SH-SY5Y (cell line): ENCODE data around the gene CFAP107.

ENCODE experiments used
- GATA2 ChIP-seq: IDR thresholded peaks from 2 replicates; pipeline ENCODE4 v1.6.1; 2011; ENCODE audit warnings: mild to moderate bottlenecking, low read depth, low read length
- GATA3 ChIP-seq: IDR thresholded peaks from 2 replicates; pipeline ENCODE4 v1.6.1; 2011; ENCODE audit warnings: low read depth, mild to moderate bottlenecking, low read length, moderate library complexity

CFAP107 gene, protein sequence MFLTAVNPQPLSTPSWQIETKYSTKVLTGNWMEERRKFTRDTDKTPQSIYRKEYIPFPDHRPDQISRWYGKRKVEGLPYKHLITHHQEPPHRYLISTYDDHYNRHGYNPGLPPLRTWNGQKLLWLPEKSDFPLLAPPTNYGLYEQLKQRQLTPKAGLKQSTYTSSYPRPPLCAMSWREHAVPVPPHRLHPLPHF

DNA sequence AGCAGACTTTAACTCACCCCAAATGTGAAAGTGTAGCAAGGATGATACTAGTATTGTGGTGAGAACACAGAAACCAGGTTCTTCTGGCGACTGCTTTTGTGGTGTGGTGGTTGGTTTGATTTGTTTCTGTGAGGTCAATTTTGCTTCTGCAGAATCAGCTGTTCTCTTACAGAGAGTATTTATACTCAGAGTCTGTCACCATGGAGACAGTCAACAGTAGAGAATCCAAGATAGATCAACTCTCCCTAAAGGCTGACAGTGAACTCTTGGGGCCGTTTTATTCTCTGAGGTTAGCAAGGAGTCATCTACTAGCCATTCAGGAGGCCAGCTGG is at the start of gene CFAP107:
TSS of gene CFAP107 (plus strand) at position 209 of the 332 bp plus-strand sequence. CDS start 231 bp downstream, outside the sequence.
- no peak for TF ChIP-seq GATA2
- TF ChIP-seq GATA3 = no peak

DNA sequence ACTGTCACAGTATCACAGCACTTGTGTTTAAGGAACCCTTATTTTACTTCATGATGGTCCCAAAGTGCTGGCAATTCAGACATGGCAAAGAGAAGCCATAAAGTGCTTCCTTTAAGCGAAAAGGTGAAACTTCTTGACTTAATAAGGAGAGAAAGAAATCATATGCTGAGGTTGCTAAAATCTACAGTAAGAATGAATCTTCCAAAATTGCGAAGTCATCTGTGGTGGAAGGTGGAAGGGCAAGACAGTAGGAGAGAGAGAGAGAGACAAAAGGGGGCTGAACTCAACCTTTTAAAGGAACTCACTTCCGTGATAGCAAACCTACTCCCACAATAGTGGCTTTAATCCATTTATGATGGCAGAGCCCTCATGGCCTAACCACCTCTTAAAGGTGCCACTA is 49.3 kb upstream of the CFAP107 start:
- TF ChIP-seq GATA3 = no peak
- no peak for TF ChIP-seq GATA2

DNA sequence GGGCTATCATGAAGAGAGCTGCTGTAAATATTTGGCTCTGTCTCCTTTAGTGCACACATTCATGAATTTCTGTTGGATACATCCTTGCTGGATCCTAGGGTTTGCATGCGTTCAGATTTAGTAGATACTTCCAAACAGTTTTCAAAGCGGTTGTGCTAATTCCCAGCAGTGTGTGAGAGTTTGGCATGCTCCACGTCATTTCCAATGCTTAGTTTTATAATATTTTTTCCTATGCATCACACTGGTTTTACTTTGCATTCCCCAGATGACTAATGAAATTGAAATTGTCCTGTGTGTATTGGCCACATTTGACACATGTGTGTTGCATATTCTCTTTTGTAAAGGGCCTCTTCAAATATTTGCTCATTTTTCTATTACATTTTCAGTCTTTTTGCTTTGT is 48.6 kb upstream of the CFAP107 start:
- no peak for TF ChIP-seq GATA2
- TF ChIP-seq GATA3 = no peak

DNA sequence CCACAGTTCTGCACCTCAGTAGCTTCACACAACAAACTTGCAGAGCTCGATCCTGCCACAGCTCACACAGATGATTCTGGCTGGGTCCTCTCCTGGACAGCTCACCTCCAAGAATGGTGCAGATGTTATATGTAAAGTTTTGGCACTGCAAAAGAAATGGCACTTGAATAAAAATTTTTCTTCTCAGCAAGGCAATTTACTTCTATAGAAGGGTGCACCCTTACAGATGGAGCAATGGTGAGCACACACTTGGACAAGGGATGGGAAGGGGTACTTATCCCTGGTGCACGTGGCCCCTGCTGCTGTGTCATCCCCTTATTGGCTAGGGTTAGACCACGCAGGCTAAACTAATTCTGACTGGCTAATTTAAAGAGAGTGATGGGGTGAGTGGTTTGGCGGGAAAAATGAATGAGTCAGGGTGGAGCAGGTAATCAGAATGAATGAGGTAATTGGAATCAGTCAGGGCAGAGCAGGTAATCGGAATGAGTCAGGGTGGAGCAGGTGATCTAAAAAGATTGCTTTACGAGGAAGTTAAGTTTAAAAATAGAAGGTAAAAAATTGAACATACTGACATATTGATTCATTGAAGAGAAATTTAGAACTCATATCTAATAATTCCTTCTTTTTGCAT is 42.1 kb upstream of the CFAP107 start:
- TF ChIP-seq GATA3 (no peak), GATA2 (no peak)

DNA sequence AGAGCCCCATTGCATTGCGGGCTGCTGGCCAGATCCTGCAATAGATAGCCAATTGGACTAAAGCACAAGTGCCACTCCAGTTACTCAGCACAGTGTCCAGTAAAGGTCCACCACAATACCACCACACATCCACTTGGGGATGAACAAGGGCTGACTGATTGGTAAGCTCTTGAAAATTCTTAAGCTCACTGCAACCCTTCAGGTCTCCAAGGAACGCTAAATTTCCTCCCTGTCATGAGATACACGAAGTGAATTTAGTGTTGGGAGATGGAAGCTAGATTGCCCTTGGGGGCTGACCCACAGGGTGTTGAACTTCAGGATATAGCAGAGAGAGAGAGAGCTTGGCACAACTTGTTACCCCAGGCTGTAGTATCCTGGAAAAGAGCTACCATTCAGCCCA is 39.9 kb upstream of the CFAP107 start:
- no peak for TF ChIP-seq GATA3
- no peak for TF ChIP-seq GATA2

DNA sequence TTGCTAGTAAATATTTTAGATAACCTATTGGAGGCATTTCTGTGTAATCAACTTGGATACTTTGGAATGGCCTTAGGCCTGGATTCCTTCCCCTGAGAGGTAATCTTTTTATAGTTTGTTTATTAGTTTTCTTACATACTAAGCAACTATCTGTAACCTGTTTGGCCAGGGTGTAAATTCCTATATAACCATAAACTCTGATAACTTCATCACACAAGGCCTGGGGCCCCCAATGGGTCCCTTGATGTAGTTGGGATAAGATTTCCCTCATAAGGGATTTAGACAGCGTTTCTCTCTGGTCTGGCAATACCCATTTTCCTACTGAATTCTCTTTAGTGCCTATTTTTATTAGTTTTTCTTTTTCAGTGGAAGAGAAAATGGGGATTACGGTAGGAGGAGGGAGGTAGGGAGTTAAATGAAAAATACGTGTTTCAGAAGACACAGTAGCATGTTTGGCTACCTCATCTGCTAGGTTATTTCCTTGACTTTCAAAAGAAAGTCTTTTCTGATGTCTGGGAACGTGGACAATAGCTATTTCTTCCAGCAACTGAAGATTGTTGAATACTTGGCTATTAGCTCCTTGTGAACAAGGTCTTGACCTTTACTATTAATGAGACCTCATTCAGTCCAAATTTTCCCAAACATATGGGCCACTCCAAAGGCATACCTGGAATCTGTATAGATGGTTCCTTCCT is 37.5 kb upstream of the CFAP107 start:
- TF ChIP-seq GATA3 (no peak), GATA2 (no peak)

DNA sequence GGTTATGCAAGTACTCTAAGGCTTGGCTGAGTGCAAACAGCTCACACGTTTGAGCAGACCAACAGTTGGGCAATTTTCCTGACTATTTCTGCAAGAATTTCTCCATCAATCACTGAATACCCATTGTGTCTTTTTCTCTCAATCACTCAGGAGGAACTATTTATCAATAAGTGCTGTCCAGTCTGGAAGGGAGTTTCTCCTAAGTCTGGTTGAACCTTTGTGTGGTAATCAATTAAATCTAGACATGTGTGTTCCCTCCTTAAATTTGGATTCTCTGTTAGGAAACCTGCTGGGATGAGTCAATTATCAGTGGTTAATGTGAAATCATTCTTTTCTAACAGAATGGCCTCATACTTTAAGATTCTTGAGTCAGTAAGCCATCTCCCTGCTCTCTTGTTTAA is 36.9 kb upstream of the CFAP107 start:
- TF ChIP-seq GATA3 = no peak
- no peak for TF ChIP-seq GATA2

DNA sequence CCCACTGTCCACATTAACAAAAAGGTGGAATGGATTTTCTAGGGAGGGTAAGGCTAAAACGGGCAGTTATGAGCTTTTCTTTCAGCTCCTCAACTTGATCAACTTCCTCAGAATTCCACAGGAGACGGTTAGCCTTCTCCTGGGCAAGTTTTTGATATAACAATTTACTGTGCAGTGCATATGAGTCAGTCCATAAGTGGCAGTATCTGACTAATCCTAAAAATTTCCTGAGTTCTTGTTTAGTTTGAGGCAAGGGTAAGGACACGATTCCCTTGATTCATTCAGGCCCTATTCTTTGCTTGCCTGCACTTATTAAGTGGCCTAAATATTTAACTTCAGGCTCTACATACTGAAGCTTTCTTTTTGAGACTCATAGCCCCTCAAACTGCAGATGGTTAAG is 36.3 kb upstream of the CFAP107 start:
- TF ChIP-seq GATA2 = no peak
- no peak for TF ChIP-seq GATA3

DNA sequence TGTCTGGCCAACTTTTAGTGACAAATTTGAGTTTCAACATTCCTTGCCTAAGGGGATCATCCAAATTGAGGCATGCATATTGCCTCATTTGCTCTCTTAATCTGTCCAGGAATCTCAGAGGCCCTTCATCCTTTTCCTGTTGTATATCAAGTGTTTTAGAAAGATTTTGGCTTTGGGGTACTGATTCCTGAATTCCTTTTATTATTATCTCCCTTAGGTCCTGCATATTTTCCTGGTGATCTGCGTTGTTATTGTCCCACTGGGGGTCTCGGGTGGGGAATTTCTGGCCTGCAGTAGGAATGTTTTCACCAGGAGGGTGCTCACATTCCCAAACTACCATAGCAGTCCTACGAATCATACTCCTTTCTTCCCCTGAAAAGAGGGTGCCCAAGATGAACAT is 34.5 kb upstream of the CFAP107 start:
- TF ChIP-seq GATA3 = no peak
- TF ChIP-seq GATA2 = no peak

DNA sequence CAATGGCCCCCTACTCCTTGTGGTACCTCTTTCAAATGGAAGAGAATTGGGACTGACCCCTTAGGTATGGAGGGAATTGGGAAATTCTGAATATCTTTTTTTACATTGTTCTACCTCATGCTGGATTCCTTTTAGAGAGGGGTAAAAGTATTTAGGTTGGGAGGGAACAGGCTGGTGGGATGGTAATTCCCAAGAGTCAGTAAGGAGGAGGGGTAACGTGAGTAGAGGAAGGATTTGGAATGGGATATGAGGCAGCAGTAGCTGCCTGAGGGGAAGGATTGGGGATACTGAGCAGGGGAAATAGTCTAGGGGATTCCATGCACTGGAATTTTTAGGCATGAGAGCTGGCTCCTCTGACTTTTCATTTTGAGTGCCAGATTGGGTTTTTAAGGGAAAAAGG is 33.9 kb upstream of the CFAP107 start:
- TF ChIP-seq GATA2 (no peak), GATA3 (no peak)

DNA sequence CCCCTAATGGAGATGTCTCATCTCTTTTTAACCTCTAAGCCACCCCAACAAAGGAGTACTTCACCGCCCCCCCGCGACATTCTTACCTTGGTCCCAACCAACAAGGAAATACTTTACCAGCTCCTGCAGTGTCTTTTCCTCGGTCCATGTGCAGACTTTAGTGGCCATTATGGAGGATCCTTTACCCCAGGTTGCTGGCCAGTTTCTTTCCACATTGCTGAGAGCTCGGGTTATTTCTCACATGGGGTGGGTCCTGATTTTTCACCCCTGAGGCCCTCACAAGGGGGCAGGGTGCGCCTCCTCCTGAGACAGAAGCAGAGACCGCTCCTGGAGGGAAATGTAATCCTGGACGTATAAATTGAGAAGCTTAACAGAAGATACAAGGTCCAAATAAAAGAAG is 33.1 kb upstream of the CFAP107 start:
- TF ChIP-seq GATA2 (no peak), GATA3 (no peak)

DNA sequence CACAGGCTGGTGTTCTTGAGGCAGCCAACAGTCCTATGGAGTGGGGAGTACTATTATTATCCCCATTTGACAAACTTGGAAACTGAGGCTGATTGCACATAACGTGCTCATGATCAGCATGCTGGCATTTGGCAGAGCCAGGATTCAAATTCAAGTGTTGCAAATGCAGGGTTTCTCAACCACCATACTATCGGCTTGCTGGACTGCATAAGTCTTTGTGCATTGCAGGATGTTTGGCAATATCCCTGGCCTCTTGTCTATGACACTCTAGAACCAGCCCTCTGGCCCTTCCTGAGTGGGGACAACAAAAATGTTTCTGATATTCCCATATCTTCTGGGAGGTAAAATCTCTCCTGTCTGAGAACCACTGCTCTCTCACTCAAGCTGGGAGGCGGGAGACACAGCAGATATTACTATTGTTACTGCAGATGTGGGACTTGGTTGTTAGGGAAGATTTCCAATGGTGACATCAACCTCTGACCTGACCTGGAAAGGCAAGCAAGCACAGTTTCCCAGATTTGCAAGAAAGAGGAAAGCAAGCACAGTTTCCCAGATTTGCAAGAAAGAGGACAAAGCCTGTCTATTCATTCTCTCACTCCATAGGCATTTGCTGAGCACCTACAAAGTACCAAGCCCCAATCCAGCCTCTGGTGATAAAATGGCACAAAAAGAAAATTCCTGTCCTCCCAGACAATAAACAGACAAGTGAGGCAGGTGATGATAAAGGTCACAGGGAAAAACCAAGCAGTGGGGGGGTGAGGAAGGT is 31.1 kb upstream of the CFAP107 start:
- TF ChIP-seq GATA2 (no peak), GATA3 (no peak)

DNA sequence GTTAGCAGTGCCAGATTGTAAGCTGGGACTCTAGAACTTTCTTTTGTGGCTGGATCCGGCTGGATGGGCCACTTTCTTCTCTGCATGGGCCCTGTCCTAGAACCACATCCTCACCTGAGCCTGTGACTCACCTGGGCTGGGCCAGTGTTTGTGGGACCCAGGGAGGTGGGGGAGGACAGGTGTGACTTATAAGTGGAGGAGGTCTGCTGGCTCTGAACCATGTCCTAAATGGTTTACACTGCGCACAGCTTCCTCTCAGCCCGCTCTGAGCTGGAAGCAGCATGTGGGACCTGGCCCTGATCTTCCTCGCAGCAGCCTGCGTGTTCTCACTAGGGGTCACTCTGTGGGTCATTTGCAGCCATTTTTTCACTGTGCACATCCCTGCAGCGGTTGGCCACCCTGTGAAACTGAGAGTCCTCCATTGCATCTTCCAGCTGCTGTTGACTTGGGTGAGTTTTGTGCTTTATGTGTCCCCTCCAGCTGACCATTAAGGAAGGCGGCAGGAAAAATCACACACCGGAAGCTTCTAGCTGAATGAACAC is 30.0 kb upstream of the CFAP107 start, which contains the start of gene AADACL3:
TSS of gene AADACL3 (plus strand) at position 215 of the 542 bp plus-strand sequence. CDS start at position 282, 67 bp downstream.
- TF ChIP-seq GATA3 (no peak), GATA2 (no peak)

DNA sequence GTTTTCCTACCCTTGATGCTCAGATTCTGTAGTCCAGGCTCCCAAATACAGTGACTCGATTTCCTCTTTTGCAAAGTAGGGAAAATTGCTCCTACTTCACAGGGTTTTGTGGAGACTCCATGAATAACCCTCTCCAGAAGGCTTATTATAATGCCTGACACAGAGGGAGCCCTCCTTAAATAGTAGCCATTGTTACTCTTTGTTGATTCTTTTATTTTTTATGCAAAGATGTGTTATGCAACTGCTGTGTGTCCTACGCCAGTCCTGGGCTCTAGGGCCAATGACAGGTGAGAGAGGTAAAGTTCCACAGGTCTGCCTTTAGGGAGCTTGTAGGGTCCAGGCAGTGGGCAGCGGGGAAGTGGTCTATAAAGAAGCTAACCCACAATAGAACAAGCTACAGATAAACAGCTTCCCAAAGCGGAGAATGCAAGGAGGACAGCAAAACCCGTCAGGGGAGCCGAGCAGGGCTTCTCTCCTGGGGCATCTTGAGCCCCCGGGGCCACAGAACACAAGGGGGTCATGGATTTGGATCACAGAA is 28.6 kb upstream of the CFAP107 start:
- no peak for TF ChIP-seq GATA2
- no peak for TF ChIP-seq GATA3

DNA sequence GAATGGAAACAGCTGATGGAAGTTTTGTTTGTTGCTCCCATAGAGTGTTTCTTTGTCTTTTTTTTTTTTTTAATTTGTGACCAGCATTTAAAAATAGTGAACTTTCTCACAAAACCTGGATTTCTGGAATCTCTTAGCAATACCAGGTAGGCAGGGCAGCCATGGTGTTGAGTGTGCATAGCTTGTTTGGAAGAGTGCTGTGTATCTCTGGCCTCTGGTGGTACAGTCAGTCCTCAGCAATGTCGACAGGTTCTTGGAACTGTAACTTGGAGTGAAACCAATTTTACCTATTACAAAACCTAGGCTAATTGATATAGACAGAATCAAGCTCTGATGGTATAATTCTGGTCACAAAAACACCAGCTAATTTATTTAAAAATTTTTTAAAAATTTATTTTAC is 23.4 kb upstream of the CFAP107 start:
- TF ChIP-seq GATA3 (no peak), GATA2 (no peak)
